Activated CD8-positive, alpha-beta memory T cell treated with anti-CD3 and anti-CD28 coated beads for 36 hours (primary cell): ENCODE results near the gene LUZP2. TPM values are rescaled to one million over a fixed set of nuclear protein-coding genes. Genes with fewer than 3 reads are reported as not detected.

Experiments used
- CTCF ChIA-PET: fragments of 350-600 bp; sonication (Branson Sonifier 250); formaldehyde crosslinking; loops from one replicate; lab custom pipeline; 2021; ENCODE audit warnings: antibody characterized with exemption; lab: Charles Lee
- POLR2A ChIA-PET: fragments of 350-600 bp; sonication (Branson Sonifier 250); formaldehyde crosslinking; loops from one replicate; lab custom pipeline; 2021; ENCODE audit warnings: antibody characterized with exemption; lab: Charles Lee
- total RNA-seq, 2 experiments: library from RNA; stranded (reverse); gene quantifications; one replicate each; pipeline ENCODE4 v1.2.3, GENCODE V29; 2021

Gene LUZP2
- total RNA-seq, 2 experiments from 2014 or later = not detected

DNA sequence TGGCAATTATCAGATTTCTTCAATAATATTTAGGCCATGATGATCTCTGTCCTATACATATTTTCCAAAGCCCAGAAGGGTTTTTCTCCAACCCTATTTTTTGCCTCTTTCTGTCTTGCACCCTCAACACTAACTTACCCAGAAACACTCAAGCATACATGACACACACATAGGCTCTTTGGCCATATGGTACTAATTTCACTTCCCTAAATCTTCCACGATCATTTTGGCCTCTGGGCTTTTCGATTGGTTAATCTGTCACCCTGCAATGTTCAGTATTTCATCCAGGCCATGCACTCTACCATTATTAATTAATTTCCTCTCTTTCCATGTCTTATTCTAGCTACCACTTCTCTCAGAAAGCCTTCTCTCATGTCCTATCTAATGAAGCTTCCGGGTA lies 59.8 kb downstream of the LUZP2 start:
- POLR2A ChIA-PET = no interaction called here
- CTCF ChIA-PET = no interaction called here

- POLR2A ChIA-PET = no interaction called here
- CTCF ChIA-PET = no interaction called here
Observed at GRCh38 chr11:24559315-24559714, 62.5 kb downstream of the LUZP2 start.

DNA sequence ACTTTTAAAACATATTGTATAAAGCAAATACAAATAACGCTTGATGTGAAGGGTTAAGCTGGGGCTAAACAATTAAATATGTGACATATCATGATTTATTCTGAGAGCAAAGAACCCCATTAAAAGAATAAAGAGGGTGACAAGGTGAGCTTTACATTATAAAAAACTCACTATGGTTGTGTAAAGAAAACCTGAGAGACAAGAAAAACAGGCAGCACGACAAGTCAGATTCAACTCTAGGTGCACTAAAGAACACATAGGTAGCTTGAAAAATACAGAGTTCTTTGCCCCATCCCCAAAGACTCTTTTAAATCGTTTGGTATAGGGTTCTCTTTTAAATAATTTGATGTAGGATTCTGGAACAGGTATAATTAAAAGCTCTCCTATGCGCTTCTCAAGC lies 63.5 kb downstream of the LUZP2 start:
- POLR2A ChIA-PET = no interaction called here

GRCh38 chr11:24567380-24567779 lies 70.5 kb downstream of the LUZP2 start:
- POLR2A ChIA-PET = no interaction called here
- CTCF ChIA-PET = no interaction called here

More for the DNA sequence above, 63.5 kb downstream of the LUZP2 start:
- CTCF ChIA-PET = no interaction called here

DNA sequence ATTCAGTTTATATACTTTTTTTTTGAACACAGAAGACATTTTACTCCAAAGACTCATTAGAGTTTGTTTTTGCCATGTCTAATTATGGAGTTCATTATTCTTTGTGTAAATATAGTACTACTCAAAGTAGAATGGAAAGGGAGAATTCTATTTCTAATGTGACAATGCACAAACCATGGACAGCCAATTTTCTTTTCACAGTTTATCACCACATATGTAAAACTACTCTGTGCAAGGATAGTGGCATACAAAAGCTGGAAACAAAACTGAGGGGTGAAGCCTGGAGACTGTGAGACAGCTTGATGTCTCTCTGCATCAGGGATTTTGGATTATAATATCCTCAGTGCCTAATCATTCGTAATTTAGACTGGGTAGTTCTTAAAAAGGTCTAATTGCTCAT lies 75.5 kb downstream of the LUZP2 start:
- ChIA-PET CTCF (no interaction called here), POLR2A (no interaction called here)

DNA sequence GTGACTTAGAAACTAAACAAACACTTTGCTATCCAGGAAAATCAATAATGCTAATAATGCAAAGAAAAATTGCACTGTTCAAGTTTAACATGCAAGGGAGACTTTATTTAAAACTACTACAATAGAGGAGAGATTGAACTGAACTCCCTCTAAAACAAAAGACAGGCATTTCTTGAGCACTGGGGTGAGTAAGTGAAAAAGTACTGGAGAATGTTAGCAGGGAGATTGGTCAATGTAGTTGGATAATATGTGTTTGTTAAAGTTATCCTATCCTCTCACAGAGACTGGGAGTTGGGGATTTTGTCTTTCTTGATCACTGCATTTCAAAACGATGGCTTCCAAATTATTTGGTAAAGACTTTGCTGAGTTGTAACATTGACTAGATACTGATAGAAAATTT lies 77.6 kb downstream of the LUZP2 start:
- ChIA-PET CTCF (no interaction called here), POLR2A (no interaction called here)

DNA sequence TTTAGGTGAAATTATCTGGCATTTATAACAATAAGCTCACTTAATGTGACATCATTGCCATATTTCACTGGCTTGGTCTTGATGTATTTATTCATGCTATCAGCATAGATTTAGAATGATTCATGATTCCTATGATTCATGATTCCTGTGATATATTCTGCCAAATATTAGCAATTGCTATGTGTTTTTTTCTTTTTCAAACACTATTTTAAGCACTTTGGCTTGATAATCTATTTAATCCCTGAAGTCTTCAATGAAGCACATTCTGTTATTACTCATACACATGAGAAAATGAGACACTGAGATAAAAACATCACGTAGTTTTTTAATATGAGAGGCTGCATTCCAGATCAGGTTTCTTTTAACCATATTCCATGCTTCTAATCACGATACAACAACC lies 78.5 kb downstream of the LUZP2 start:
- POLR2A ChIA-PET = no interaction called here
- CTCF ChIA-PET = no interaction called here

DNA sequence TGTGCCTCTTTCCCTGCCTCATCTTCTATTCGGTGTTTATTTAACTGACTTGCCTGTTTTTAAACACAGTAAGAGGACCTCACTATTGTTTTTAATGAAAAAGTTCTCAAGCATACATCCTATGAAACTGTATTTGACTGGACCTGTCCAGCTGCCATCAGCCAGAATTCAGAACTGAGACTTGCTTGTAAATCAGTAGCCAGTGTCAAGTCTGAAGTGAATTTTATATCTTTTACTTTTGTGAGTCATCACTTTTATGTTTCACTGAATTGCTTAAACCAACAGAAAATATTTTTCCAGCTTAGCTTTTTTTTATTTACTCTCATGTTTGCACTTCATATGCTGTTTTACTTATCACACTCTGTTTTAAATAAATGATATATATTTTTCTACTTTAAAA lies 88.3 kb downstream of the LUZP2 start:
- CTCF ChIA-PET = no interaction called here
- POLR2A ChIA-PET = no interaction called here

- POLR2A ChIA-PET = no interaction called here
- CTCF ChIA-PET = no interaction called here
Observed at GRCh38 chr11:24587635-24588034, 90.8 kb downstream of the LUZP2 start.

GRCh38 chr11:24588081-24588480 lies 91.2 kb downstream of the LUZP2 start:
- ChIA-PET CTCF (no interaction called here), POLR2A (no interaction called here)

- ChIA-PET CTCF (no interaction called here), POLR2A (no interaction called here)
Observed at GRCh38 chr11:24589064-24589463, 92.2 kb downstream of the LUZP2 start.

DNA sequence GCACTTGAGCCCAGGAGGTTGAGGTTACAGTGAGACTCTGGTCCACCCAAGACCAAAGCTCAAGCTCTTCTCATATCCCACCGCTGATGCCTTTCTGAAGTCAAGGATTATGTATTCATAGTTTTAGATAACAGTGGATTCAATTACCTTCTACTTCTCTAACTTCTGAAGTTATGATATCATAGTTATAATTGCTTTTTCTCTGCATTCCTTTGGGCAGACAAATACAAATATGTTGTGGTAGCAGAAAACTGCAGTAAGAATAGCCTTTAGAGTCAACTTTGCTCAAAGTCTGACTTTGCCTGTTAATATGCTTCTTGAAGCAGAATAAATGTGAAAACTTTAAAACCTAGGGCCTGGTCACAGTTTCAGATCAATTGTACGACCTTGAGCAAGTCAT lies 94.4 kb downstream of the LUZP2 start:
- POLR2A ChIA-PET = no interaction called here
- CTCF ChIA-PET = no interaction called here

DNA sequence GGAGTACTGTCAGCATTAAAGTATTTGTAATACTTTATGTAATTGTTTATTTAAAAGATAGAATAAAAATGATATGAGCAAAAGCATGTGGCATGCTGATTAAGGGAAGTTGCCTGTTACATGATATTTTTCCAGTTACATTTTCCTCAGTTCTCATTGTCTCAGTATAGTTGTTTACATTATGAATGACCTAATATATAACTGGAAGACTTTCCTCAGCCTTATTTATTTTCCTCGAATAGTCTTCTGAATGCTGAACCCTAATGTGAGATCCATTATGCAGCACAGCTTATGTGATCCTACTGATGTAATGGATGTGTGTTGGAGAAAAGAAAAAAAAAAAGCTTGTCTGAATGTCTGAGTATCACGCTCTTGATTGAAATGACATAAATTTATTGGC lies 95.5 kb downstream of the LUZP2 start:
- ChIA-PET POLR2A (no interaction called here), CTCF (no interaction called here)

DNA sequence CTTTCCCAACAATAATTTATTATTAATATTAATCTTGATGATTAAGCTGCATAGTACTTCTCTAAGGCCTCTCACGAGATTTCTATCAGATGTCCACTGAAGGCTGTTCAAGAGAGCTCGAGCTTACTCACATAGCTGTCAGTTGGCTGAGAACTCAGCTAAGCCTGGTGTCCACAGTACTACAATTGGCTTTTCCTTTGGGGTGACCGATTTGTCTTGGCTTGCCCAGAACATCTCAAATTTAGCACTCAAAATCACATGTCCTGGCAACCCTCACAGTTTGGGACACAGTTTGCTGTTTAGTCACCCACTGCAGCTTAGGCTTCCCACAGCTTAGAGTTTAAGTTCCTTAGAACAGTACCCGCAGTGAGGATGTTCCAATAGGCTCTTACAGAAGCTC lies 96.5 kb downstream of the LUZP2 start:
- ChIA-PET CTCF (no interaction called here), POLR2A (no interaction called here)

DNA sequence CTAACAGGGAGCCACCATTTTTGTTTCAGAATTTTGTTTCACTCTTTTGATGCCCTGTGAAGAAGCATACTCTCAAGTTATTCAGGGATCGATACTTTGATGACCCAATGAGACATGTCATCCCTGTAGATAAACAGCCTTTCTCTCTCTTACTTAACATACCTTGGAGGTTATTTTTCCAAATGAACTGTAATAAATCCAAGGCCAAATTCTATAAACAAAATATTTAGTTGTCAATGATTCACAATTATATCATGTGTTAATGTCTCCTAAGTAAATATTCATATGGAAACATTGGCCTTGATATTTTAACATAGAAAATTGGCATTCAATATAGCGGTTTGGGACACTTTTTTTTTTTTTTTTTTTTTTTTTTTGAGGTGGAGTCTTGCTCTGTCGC lies 97.5 kb downstream of the LUZP2 start:
- ChIA-PET CTCF (no interaction called here), POLR2A (no interaction called here)

- ChIA-PET POLR2A (no interaction called here), CTCF (no interaction called here)
Observed at GRCh38 chr11:24598641-24599040, 101.8 kb downstream of the LUZP2 start.

- POLR2A ChIA-PET = no interaction called here
Observed at GRCh38 chr11:24609192-24610119, 112.6 kb downstream of the LUZP2 start.

DNA sequence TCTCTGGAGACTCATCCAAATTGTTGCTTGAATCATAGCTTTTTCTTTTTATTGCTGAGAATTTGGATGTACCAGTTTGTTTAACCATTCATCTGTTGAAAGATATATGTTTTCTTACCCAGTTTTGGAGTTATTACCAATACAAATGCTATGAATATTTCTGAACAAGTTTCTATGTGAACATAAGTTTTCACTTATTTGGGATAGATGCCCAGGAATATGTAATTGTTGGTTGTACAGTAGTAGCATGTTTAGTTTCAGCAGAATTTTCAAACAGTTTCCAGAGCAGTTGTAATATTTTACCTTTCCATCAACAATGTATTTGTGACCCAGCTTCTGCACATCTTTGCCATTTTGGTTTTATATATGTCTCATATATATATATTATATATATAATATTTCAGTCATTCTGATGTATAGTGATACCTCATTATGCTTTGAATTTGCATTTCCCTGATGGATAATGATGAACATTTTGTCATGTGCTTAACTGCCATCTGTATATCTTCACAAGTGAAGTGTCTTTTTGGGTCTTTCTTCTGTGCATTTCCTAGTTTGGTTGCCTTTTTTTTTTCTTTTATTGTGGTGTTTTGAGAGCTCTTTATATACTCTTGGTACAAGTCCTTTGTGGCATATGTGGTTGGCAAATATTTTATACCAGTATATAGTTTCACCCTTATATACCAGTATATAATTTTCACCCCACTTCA lies 118.8 kb downstream of the LUZP2 start:
- ChIA-PET CTCF (no interaction called here), POLR2A (no interaction called here)

More at GRCh38 chr11:24609192-24610119, 112.6 kb downstream of the LUZP2 start:
- CTCF ChIA-PET = no interaction called here

DNA sequence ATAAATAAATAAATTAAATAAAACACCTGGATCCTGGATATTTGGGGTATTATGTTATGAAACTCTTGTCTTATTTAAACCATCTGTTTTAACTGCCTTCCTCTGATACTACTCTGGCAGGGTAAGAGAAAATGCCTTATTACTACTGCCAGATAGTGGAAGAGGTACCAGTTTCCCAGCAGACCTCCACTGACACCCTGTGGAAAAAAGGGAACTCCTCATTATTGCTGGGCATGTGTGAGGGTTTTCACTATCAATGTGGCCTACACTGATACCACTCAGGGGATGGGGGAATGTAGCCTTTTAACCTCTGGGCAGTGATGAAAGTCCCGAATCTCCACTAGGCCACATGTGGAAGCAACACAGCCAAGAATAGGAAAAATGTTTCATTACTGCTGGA lies 121.0 kb downstream of the LUZP2 start:
- ChIA-PET POLR2A (no interaction called here), CTCF (interaction anchor here (0.6 kb wide), 1 partner anchor 1655 kb away, joined by 3 read pairs; no protein-coding TSS in a partner anchor)

GRCh38 chr11:24619900-24620299 lies 123.0 kb downstream of the LUZP2 start:
- ChIA-PET POLR2A (no interaction called here), CTCF (no interaction called here)

DNA sequence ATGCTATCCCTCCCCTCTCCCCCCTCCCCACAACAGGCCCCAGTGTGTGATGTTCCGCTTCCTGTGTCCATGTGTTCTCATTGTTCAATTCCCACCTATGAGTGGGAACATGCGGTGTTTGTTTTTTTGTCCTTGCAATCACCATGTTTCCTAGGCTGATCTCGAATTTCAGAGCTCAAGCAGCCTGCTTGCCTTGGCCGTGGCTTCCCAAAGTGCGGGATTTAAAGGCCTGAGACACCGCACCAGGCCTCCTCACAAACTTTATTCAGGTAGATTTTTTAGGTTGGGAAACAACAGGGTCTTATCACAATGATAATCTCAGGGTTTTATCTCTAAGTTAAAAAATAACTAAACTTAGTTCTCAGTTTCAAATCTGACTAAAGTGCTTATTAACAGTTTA lies 125.4 kb downstream of the LUZP2 start:
- ChIA-PET CTCF (no interaction called here), POLR2A (no interaction called here)
